H1 (cell line): Measurements from ENCODE around the gene CSE1L. TPM values are rescaled to one million over a fixed set of nuclear protein-coding genes. Genes with fewer than 3 reads are reported as not detected.

Experiments
- CTCF ChIA-PET: fragments of 300-600 bp; sonication (Branson Sonifier 250); formaldehyde crosslinking; loops from one replicate; lab custom pipeline; 2021; ENCODE audit not compliant: partially characterized antibody; lab: Charles Lee
- POLR2A ChIA-PET: fragments of 300-600 bp; sonication (Branson Sonifier 250); formaldehyde crosslinking; loops from one replicate; lab custom pipeline; 2021; ENCODE audit warnings: inconsistent platforms; ENCODE audit not compliant: partially characterized antibody; lab: Charles Lee
- DNase-seq, 2 experiments: peaks; one replicate each; pipeline versions ENCODE4 v3.0.0 to v3.0.0-alpha.2; 2010 to 2022; ENCODE audit warnings: low spot score in 2 of 2, low read depth in 1 of 2, mixed read lengths in 1 of 2
- FAIRE-seq: peaks from 2 replicates; lab custom pipeline; 2011; peaks lifted over from hg19 to GRCh38; lab: Jason Lieb, UNC
- H2AFZ ChIP-seq: 2 replicates; pipeline ENCODE4 v1.8.1; 2012; ENCODE audit warnings: low read length, inconsistent platforms
- H2AK5ac ChIP-seq: 2 replicates; pipeline ENCODE4 v1.6.1; 2013; ENCODE audit warnings: low read depth, low read length
- H2BK120ac ChIP-seq: replicated peaks from 2 replicates; pipeline ENCODE3; 2013; ENCODE audit warnings: low read depth, low read length, inconsistent platforms
- H2BK12ac ChIP-seq: 2 replicates; pipeline ENCODE4 v1.6.1; 2013; ENCODE audit warnings: low read depth, low read length
- H2BK15ac ChIP-seq: 2 replicates; pipeline ENCODE4 v1.6.1; 2013; ENCODE audit warnings: low read length
- H2BK20ac ChIP-seq: 2 replicates; pipeline ENCODE4 v1.6.1; 2013; ENCODE audit warnings: low read length
- H2BK5ac ChIP-seq: 2 replicates; pipeline ENCODE4 v1.6.1; 2013; ENCODE audit warnings: low read depth, low read length
- H3K14ac ChIP-seq: 2 replicates; pipeline ENCODE4 v1.6.1; 2013; ENCODE audit warnings: inconsistent platforms; ENCODE audit not compliant: insufficient read length
- H3K18ac ChIP-seq: 2 replicates; pipeline ENCODE4 v1.6.1; 2013; ENCODE audit warnings: low read length; ENCODE audit errors: extremely low read depth
- H3K23ac ChIP-seq: 2 replicates; pipeline ENCODE4 v1.6.1; 2013; ENCODE audit warnings: inconsistent platforms; ENCODE audit not compliant: insufficient read length
- H3K23me2 ChIP-seq: 2 replicates; pipeline ENCODE4 v1.6.1; 2013; ENCODE audit warnings: low read depth, low read length
- H3K27ac ChIP-seq: 2 replicates; pipeline ENCODE4 v1.6.1; 2011; ENCODE audit warnings: low read depth, low read length, inconsistent platforms
- H3K27me3 ChIP-seq, 4 experiments: replicated peaks in 1 of 4; 1 replicate in 1 of 4; 2 replicates in 3 of 4; pipeline versions ENCODE4 v1.6.1 to v1.8.1; 2011 to 2013; ENCODE audit warnings: low read length in 3 of 4, mild to moderate bottlenecking in 3 of 4, inconsistent platforms in 2 of 4, mixed read lengths in 2 of 4, moderate library complexity in 1 of 4; ENCODE audit not compliant: control insufficient read depth in 3 of 4, insufficient read depth in 3 of 4; ENCODE audit errors: extremely low read depth in 1 of 4
- H3K36me3 ChIP-seq, 4 experiments: 2 replicates each; pipeline versions ENCODE4 v1.6.1 to v1.8.1; 2011 to 2013; ENCODE audit warnings: mild to moderate bottlenecking in 4 of 4, low read length in 3 of 4, moderate library complexity in 2 of 4, control low read depth in 1 of 4, inconsistent platforms in 1 of 4; ENCODE audit not compliant: insufficient read depth in 4 of 4, control insufficient read depth in 2 of 4
- H3K4ac ChIP-seq: replicated peaks from 2 replicates; pipeline ENCODE3; 2013; ENCODE audit warnings: low read length, low read depth, mixed read lengths, inconsistent platforms; ENCODE audit not compliant: insufficient read length
- H3K4me1 ChIP-seq, 4 experiments: replicated peaks in 1 of 4; 1 replicate in 1 of 4; 2 replicates in 3 of 4; pipeline versions ENCODE4 v1.6.1 to v1.8.1; 2011 to 2013; ENCODE audit warnings: low read length in 3 of 4, inconsistent platforms in 2 of 4, mixed read lengths in 1 of 4; ENCODE audit not compliant: insufficient read depth in 4 of 4, control insufficient read depth in 3 of 4
- H3K4me2 ChIP-seq, 2 experiments: 2 replicates each; pipeline versions ENCODE4 v1.6.1 to v1.8.1; 2011 to 2013; ENCODE audit warnings: low read depth in 2 of 2, low read length in 2 of 2, control low read depth in 1 of 2, inconsistent platforms in 1 of 2, mild to moderate bottlenecking in 1 of 2; ENCODE audit not compliant: insufficient read depth in 1 of 2
- H3K4me3 ChIP-seq, 4 experiments: fragments of 200-600, 300-600 bp in 1 of 4; sonication (generic), shearing (Covaris generic), sonication (Bioruptor Twin) in 1 of 4; 2 replicates each; pipeline versions ENCODE4 v1.5.1 to v1.8.1; 2011 to 2016; ENCODE audit warnings: low read length in 4 of 4, low read depth in 3 of 4, control low read depth in 2 of 4, inconsistent platforms in 2 of 4, mild to moderate bottlenecking in 2 of 4, mixed read lengths in 1 of 4, moderate library complexity in 1 of 4; ENCODE audit not compliant: insufficient read depth in 2 of 4; ENCODE audit errors: extremely low read depth in 1 of 4
- H3K56ac ChIP-seq: replicated peaks from 2 replicates; pipeline ENCODE3; 2013; ENCODE audit warnings: low read depth, mild to moderate bottlenecking, mixed read lengths, low read length, inconsistent platforms; ENCODE audit not compliant: insufficient read length
- H3K79me1 ChIP-seq: 2 replicates; pipeline ENCODE4 v1.6.1; 2013; ENCODE audit warnings: low read depth, low read length, control low read depth
- H3K79me2 ChIP-seq, 2 experiments: 2 replicates each; pipeline versions ENCODE4 v1.6.1 to v1.8.1; 2012 to 2013; ENCODE audit warnings: low read length in 2 of 2, mild to moderate bottlenecking in 2 of 2, inconsistent platforms in 1 of 2; ENCODE audit not compliant: insufficient read depth in 2 of 2, control insufficient read depth in 1 of 2
- H3K9ac ChIP-seq, 4 experiments: replicated peaks in 1 of 4; 1 replicate in 1 of 4; 2 replicates in 3 of 4; pipeline versions ENCODE4 v1.6.1 to v1.8.1; 2011 to 2013; ENCODE audit warnings: low read depth in 3 of 4, low read length in 3 of 4, control low read depth in 2 of 4, mild to moderate bottlenecking in 2 of 4, moderate library complexity in 2 of 4, inconsistent platforms in 1 of 4; ENCODE audit errors: extremely low read depth in 1 of 4
- H3K9me3 ChIP-seq, 2 experiments: 2 replicates each; pipeline versions ENCODE4 v1.6.1 to v1.8.1; 2012 to 2013; ENCODE audit warnings: mild to moderate bottlenecking in 2 of 2, moderate library complexity in 2 of 2, control low read depth in 1 of 2, inconsistent platforms in 1 of 2, low read depth in 1 of 2, low read length in 1 of 2, mixed read lengths in 1 of 2; ENCODE audit not compliant: insufficient read depth in 2 of 2
- H4K20me1 ChIP-seq, 2 experiments: replicated peaks in 1 of 2; 2 replicates each; pipeline versions ENCODE3 to v1.8.1; 2011 to 2013; ENCODE audit warnings: inconsistent platforms in 2 of 2, low read length in 2 of 2, mild to moderate bottlenecking in 1 of 2; ENCODE audit not compliant: insufficient read depth in 2 of 2, control insufficient read depth in 1 of 2
- H4K5ac ChIP-seq: 2 replicates; pipeline ENCODE4 v1.6.1; 2013; ENCODE audit warnings: low read length, low read depth, mixed read lengths, inconsistent platforms; ENCODE audit not compliant: insufficient read length
- H4K8ac ChIP-seq: 2 replicates; pipeline ENCODE4 v1.8.0; 2013; ENCODE audit warnings: mild to moderate bottlenecking, moderate library complexity, low read length, inconsistent platforms; ENCODE audit not compliant: insufficient read depth; ENCODE audit errors: extremely low read depth
- H4K91ac ChIP-seq: replicated peaks from 2 replicates; pipeline ENCODE3; 2013; ENCODE audit warnings: low read length, mixed read lengths, inconsistent platforms; ENCODE audit not compliant: insufficient read length
- POLR2A ChIP-seq, 2 experiments: IDR thresholded peaks; 1 replicate in 1 of 2; 2 replicates in 1 of 2; pipeline ENCODE4 v1.6.1; 2011; ENCODE audit warnings: low read depth in 2 of 2, low read length in 2 of 2, mild to moderate bottlenecking in 2 of 2; ENCODE audit errors: control extremely low read depth in 1 of 2
- POLR2AphosphoS5 ChIP-seq: IDR thresholded peaks from 2 replicates; pipeline ENCODE4 v1.6.1; 2011; ENCODE audit warnings: low read depth, low read length
- RNF2 ChIP-seq: fragments of 200-900, 300-1000 bp; sonication (generic); IDR thresholded peaks from 2 replicates; pipeline ENCODE4 v1.7.1; 2016; ENCODE audit warnings: borderline replicate concordance, low read depth, mild to moderate bottlenecking, antibody characterized with exemption, low read length; ENCODE audit not compliant: poor library complexity, severe bottlenecking; ENCODE audit errors: missing control alignments
- TBP ChIP-seq: IDR thresholded peaks from 2 replicates; pipeline ENCODE4 v1.6.1; 2011; ENCODE audit warnings: low read depth, low read length, improper control_type of control experiment
- WGBS, 2 experiments: shearing (Covaris generic) in 1 of 2; methylation state at CpG; one replicate each; pipeline versions ENCODE4 v1.1.6 to v1.1.7; 2013 to 2015; ENCODE audit warnings: low lambda C conversion rate in 2 of 2, mixed read lengths in 2 of 2, inconsistent platforms in 1 of 2, low coverage in 1 of 2, missing lambda C conversion rate in 1 of 2; ENCODE audit not compliant: insufficient replicate concordance in 2 of 2, insufficient coverage in 1 of 2, insufficient read length in 1 of 2; ENCODE audit errors: extremely low coverage in 1 of 2, missing lambda C conversion rate in 1 of 2; 5-methylcytosine and 5-hydroxymethylcytosine counted together
- polyA plus RNA-seq, 7 experiments: library from polyadenylated mRNA; depleted of rRNA in 3 of 7; stranded (reverse) in 5 of 7; unstranded in 2 of 7; fragments of >200 nt in 5 of 7; fragments of 200-250 nt in 2 of 7; gene quantifications; 1 replicate in 5 of 7; 2 replicates in 1 of 7; 4 replicates in 1 of 7; pipeline versions ENCODE4 v1.2.1 to v1.2.3, GENCODE V29; 2011 to 2013; ENCODE audit warnings: missing spikeins in 2 of 7, mixed read lengths in 2 of 7
- total RNA-seq: library from RNA; stranded (reverse); fragmentation: NEBNext Ultra II Directional; extraction: Animal tissue kit (Norgen Biotek cat#: 25700); gene quantifications from 2 replicates; pipeline ENCODE4 v1.2.1, GENCODE V29; 2021

Gene CSE1L
- total and polyA plus RNA-seq, 2 of the 8 experiments (the other 6 are each of a cell fraction or from before 2014, with no cell fraction given) = 94.1 to 269 TPM

DNA sequence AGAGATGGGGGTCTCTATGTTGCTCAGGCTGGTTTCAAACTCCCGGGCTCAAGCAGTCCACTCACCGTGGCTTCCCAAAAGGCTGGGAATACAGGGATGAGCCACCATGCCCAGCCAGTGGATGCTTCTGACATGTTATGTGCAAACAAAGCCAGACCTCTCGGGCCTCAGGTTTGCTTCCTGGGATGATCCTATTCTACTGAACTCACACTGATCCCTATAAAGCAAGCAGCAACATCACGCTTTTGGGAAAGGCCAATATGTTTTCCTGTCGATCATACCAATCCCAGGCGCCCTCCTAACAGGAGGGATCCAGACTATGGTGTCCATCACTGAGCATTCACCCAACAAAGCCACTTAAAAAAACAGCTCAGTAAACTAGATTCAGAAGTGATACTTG, 60.2 kb downstream of the CSE1L start:
- Histone ChIP-seq H2AK5ac (no peak overlapping the region), H3K27me3 (no peaks in the 10 kb centered on the region), H3K36me3 (peaks cover 16 to 36% (median 27%) of the 10 kb centered on the region in 4 experiments), H2BK120ac (no peak overlapping the region), H3K56ac (no peak overlapping the region), H3K79me2 (no peaks in the 10 kb centered on the region), H2BK12ac (no peak overlapping the region), H3K4me1 (peaks cover 0 to 1% (median 0%) of the 10 kb centered on the region in 4 experiments; a peak in 1 of 7 replicates), H2AFZ (no peak overlapping the region), H2BK5ac (no peak overlapping the region), H3K4me2 (no peak overlapping the region), H3K4me3 (no peak overlapping the region), H3K14ac (no peak overlapping the region), H3K4ac (no peak overlapping the region), H3K9ac (no peak overlapping the region), H4K5ac (no peak overlapping the region), H4K8ac (no peak overlapping the region), H4K20me1 (peaks cover 0 to 9% of the 10 kb centered on the region in 2 experiments), H3K27ac (no peak overlapping the region), H2BK15ac (no peak overlapping the region), H4K91ac (no peak overlapping the region), H3K79me1 (0 out of 2 replicates have a peak, but pooled peaks cover 2% of the 10 kb centered on the region), H3K23ac (no peak overlapping the region), H3K9me3 (no peaks in the 10 kb centered on the region), H3K18ac (no peak overlapping the region), H2BK20ac (no peak overlapping the region), H3K23me2 (no peaks in the 10 kb centered on the region)
- TF ChIP-seq TBP (no peak), POLR2A (IDR thresholded peaks at IDR 0.05; ENCODE audit: control extremely low read depth in 1 of 2, low read depth in 2 of 2, low read length in 2 of 2) (peak in 1 of 2 experiments; percentile 35; a peak in 2 of 3 replicates), RNF2 (no peak), POLR2AphosphoS5 (peak; percentile 72; the same call in 1 of the 2 replicates)
- 89% methylated on average over 6 of the region's 6 CpGs; no CpG with 5 or more reads in 1 of the 2 experiments for WGBS, 2 experiments
- CTCF ChIA-PET = interaction anchor here (0.6 to 1.1 kb wide), 2 partner anchors 140 to 141 kb away, joined by 3 read pairs; no protein-coding TSS in a partner anchor
- POLR2A ChIA-PET = interaction anchor here (1.3 to 1.4 kb wide), 3 partner anchors 9 to 60 kb away, joined by 3 to 6 read pairs (median 3); partner anchors contain the start of gene CSE1L
- no peak for DNase-seq
- FAIRE-seq = no peak
